Measurements from ENCODE around the gene CNTN1. TPM values are rescaled to one million over a fixed set of nuclear protein-coding genes. Genes with fewer than 3 reads are reported as not detected.

CNTN1 gene
- total RNA-seq, 1 experiment from 2014 or later: 6.5 TPM

DNA sequence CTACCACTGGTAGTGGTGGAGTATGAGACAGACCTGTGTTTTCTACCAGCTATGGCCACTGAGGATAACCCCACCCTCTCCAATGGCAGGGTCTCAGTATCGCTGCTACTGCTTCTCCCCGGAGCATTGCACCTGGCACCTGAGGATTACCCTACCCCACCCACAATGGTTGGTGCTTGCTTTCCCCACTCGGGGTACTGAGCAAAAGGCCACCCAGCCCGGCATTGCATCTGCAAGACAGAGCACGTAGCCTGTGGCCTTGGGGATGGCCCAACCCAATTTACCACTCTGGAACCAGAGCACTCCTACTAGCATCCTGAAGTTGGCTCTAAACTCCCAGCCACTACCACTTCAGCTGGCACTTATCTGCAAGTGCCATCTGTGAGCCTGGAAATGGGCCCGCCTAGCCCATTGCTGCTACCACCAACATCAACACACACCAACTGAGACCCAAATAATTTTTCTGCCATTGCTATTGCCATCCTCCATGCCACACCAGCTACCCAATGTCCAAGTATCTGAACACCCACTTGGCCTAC is 145.7 kb downstream of the CNTN1 start:
- no peak for DNase-seq
- H3K27ac ChIP-seq (ENCODE audit: insufficient read length, low read depth, low read length): no peak overlapping the region
- H3K4me3 Mint-ChIP-seq: no peak overlapping the region
- no peak overlapping the region for H2BK15ac ChIP-seq (ENCODE audit: low read depth, low read length)
- H3K9me3 Mint-ChIP-seq: no peaks in the 10 kb centered on the region; a peak in 1 of 5 replicates
- H3K4me2 ChIP-seq (ENCODE audit: insufficient read depth, insufficient read length, low read length): no peak overlapping the region
- H4K20me1 ChIP-seq (ENCODE audit: control insufficient read depth, insufficient read depth, insufficient read length): no peaks in the 10 kb centered on the region
- no peak overlapping the region for H4K5ac ChIP-seq (ENCODE audit: insufficient read length, low read depth, low read length)
- no peaks in the 10 kb centered on the region for H3K79me2 ChIP-seq (ENCODE audit: insufficient read depth, low read length)
- H3K18ac ChIP-seq (ENCODE audit: insufficient read length, low read depth, low read length): no peak overlapping the region
- WGBS (ENCODE audit: extremely low coverage, insufficient read length, low lambda C conversion rate): no CpG with 5 or more reads among the region's 6 CpGs
- H3K4ac ChIP-seq (ENCODE audit: low read depth, low read length): no peak overlapping the region
- H3K27me3 ChIP-seq (ENCODE audit: insufficient read depth, low read length): no peaks in the 10 kb centered on the region
- no peaks in the 10 kb centered on the region for H3K36me3 Mint-ChIP-seq (ENCODE audit: insufficient read depth in 1 of 3, low read depth in 3 of 3)
- no peak overlapping the region for H3T11ph ChIP-seq (ENCODE audit: low read length)
- no peaks in the 10 kb centered on the region for H3K23me2 ChIP-seq (ENCODE audit: insufficient read length, low read depth, low read length, poor library complexity, severe bottlenecking)
- no peak overlapping the region for H2AK5ac ChIP-seq (ENCODE audit: insufficient read length, low read length)
- no peak overlapping the region for H2BK120ac ChIP-seq (ENCODE audit: low read depth, low read length, poor library complexity, severe bottlenecking)
- no peaks in the 10 kb centered on the region for H3K4me1 ChIP-seq (ENCODE audit: insufficient read depth, low read length)
- TF ChIP-seq, protein P1, sequence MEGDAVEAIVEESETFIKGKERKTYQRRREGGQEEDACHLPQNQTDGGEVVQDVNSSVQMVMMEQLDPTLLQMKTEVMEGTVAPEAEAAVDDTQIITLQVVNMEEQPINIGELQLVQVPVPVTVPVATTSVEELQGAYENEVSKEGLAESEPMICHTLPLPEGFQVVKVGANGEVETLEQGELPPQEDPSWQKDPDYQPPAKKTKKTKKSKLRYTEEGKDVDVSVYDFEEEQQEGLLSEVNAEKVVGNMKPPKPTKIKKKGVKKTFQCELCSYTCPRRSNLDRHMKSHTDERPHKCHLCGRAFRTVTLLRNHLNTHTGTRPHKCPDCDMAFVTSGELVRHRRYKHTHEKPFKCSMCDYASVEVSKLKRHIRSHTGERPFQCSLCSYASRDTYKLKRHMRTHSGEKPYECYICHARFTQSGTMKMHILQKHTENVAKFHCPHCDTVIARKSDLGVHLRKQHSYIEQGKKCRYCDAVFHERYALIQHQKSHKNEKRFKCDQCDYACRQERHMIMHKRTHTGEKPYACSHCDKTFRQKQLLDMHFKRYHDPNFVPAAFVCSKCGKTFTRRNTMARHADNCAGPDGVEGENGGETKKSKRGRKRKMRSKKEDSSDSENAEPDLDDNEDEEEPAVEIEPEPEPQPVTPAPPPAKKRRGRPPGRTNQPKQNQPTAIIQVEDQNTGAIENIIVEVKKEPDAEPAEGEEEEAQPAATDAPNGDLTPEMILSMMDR (conservative IDR thresholded peaks at IDR 0.05): no peak
- H3K14ac ChIP-seq (ENCODE audit: insufficient read depth, low read length): no peak overlapping the region
- no peak overlapping the region for H2AFZ ChIP-seq (ENCODE audit: low read length)
- H4K8ac ChIP-seq (replicated peaks; ENCODE audit: insufficient read length, low read depth, low read length): no peak overlapping the region
- no peak overlapping the region for H3K56ac ChIP-seq (ENCODE audit: insufficient read length, low read depth, low read length)
- H4K91ac ChIP-seq (ENCODE audit: insufficient read length, low read depth, low read length): no peak overlapping the region
- no peaks in the 10 kb centered on the region for H3K27me3 Mint-ChIP-seq (ENCODE audit: low read depth)
- no peaks in the 10 kb centered on the region for H3K9me3 ChIP-seq (ENCODE audit: control insufficient read depth, low read depth, low read length)
- no peak overlapping the region for H3K9ac ChIP-seq (ENCODE audit: extremely low read depth, insufficient read length, low read length)
- H3K27ac Mint-ChIP-seq: no peak overlapping the region; a peak in 1 of 7 replicates
- no peaks in the 10 kb centered on the region for H3K4me1 Mint-ChIP-seq
- no peaks in the 10 kb centered on the region for H3K79me1 ChIP-seq (ENCODE audit: insufficient read depth, low read depth, low read length, poor library complexity, severe bottlenecking)
- H2BK20ac ChIP-seq (ENCODE audit: low read depth, low read length, poor library complexity, severe bottlenecking): no peak overlapping the region
- no peak overlapping the region for H2BK12ac ChIP-seq (ENCODE audit: insufficient read length, low read depth, low read length)
- H2BK5ac ChIP-seq (ENCODE audit: insufficient read length, low read length): no peak overlapping the region
- no peak overlapping the region for H3K23ac ChIP-seq (ENCODE audit: insufficient read length, low read depth, low read length)

Data from H9 (cell line).